Liver (tissue), 3 donors: ENCODE data around the gene SPRR4.

Experiments
- CTCF ChIP-seq: fragments of 150-350 bp; IDR thresholded peaks from 2 replicates; pipeline ENCODE4 v1.5.1; 2017; ENCODE audit warnings: improper control_type of control experiment, low read depth, low read length; ENCODE audit not compliant: missing input control
- SP1 ChIP-seq: IDR thresholded peaks from 2 replicates; pipeline ENCODE4 v1.6.1; 2018; ENCODE audit warnings: antibody characterized with exemption, mild to moderate bottlenecking
- ZBTB33 ChIP-seq: IDR thresholded peaks from 2 replicates; pipeline ENCODE4 v1.6.1; 2016; ENCODE audit warnings: antibody characterized with exemption
- TF ChIP-seq, protein P1 (sequence below): IDR thresholded peaks from 2 replicates; pipeline ENCODE4 v1.6.1; 2016; ENCODE audit warnings: antibody characterized with exemption
- donor health status: healthy.
- donor health status: healthy.

DNA sequence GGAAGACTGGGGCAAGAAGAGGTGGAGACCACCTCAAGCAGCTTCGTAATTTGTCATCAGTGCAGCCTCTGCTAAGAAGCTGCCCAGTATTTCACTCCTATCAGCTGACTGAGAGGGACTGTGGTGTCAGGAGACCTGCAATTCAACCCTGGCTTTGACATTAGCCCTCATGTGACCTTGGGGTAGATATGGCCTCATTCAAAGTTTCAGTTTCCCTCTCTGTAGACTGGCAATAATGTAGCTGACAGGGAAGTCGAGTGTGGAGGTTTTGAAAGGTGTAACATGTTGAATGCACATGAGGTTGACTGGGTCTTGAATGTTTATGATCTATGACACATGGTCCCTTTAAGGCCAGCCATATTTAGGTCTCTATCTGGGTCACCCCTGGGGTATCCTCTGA, 2.2 kb upstream of the SPRR4 start:
- TF ChIP-seq, protein P1, sequence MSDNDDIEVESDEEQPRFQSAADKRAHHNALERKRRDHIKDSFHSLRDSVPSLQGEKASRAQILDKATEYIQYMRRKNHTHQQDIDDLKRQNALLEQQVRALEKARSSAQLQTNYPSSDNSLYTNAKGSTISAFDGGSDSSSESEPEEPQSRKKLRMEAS, result no peak
- TF ChIP-seq CTCF, result no peak
- TF ChIP-seq SP1, result no peak
- no peak for TF ChIP-seq ZBTB33
